Psoas muscle (tissue), 8 donors: Measurements from ENCODE around the gene ARFGAP1. TPM values are rescaled to one million over a fixed set of nuclear protein-coding genes. Genes with fewer than 3 reads are reported as not detected.

Source experiments
- ATAC-seq, 4 donors: fragments of 200-7000 bp; cut with Tn5 transposase; one replicate each; pipeline ENCODE4 v1.9.1; 2020; ENCODE audit warnings: moderate library complexity in 3 of 4, mild to moderate bottlenecking in 2 of 4
- DNase-seq, 2 donors: peaks; one replicate each; pipeline ENCODE4 v3.0.0-alpha.2; 2020
- H3K27ac ChIP-seq: fragments of 200-600 bp; one replicate; pipeline ENCODE4 v1.8.0; 2022
- H3K27me3 ChIP-seq, 3 donors: fragments of 200-600 bp in 1 of 3; one replicate each; pipeline versions ENCODE4 v1.6.1 to v1.8.0; 2013 to 2022; ENCODE audit warnings: low read length in 2 of 3, mild to moderate bottlenecking in 2 of 3, moderate library complexity in 1 of 3; ENCODE audit not compliant: insufficient read depth in 3 of 3
- H3K36me3 ChIP-seq, 2 donors: fragments of 200-600 bp in 1 of 2; one replicate each; pipeline versions ENCODE4 v1.6.1 to v1.8.0; 2013 to 2022; ENCODE audit warnings: low read depth in 1 of 2, mild to moderate bottlenecking in 1 of 2, moderate library complexity in 1 of 2; ENCODE audit not compliant: insufficient read depth in 1 of 2
- H3K4me1 ChIP-seq: fragments of 200-600 bp; one replicate; pipeline ENCODE4 v1.8.0; 2022
- H3K4me3 ChIP-seq: fragments of 200-600 bp; one replicate; pipeline ENCODE4 v1.8.0; 2022; ENCODE audit warnings: mild to moderate bottlenecking
- H3K9me3 ChIP-seq: fragments of 200-600 bp; one replicate; pipeline ENCODE4 v1.8.0; 2022
- WGBS, 3 donors: extraction: QIAGEN DNeasy Blood & Tissue Kit; methylation state at CpG; one replicate each; pipeline versions ENCODE4 v1.1.6 to v1.1.7; 2013; 5-methylcytosine and 5-hydroxymethylcytosine counted together
- intact Hi-C, 2 donors: fragments of 100-400 bp; cut with DNase I; formaldehyde crosslinking; loops; one replicate each; pipeline versions ENCODE4 v1.11.0 to v1.14.2; 2022
- polyA plus RNA-seq, 3 donors: library from polyadenylated mRNA; stranded (reverse); fragments of 200-250 nt; gene quantifications; one replicate each; pipeline ENCODE4 v1.2.3, GENCODE V29; 2013
- total RNA-seq, 4 donors: library from RNA; stranded (reverse); fragmentation: NEBNext Ultra II Directional in 2 of 4; extraction: Animal tissue kit (Norgen Biotek cat#: 25700) in 2 of 4; gene quantifications; one replicate each; pipeline versions ENCODE4 v1.2.1 to v1.2.4, GENCODE V29; 2021 to 2023
- TF ChIP-seq, protein P1 (sequence below): fragments of 200-600 bp; IDR thresholded peaks from one replicate; pipeline ENCODE4 v1.8.0; 2022; ENCODE audit warnings: antibody characterized with exemption
- donor health status: healthy with polysubstance abuse.
- donor health status: DM: no; HTN: no; CAD: no; lungs with moderate emphysema.
- donor health status: Bipolar disorder and iron deficiency.
- donor health status: healthy.
- donor health status: DM: yes; HTN: yes; CAD: no.
- donor health status: DM: no; HTN: no; CAD: no.
- donor health status: DM: no; HTN: no; CAD: no.
- donor health status: DM: yes; HTN: yes; CAD: no.

Gene ARFGAP1
- total and polyA plus RNA-seq, 7 donors = 19.9 to 42.2 (median 26.8) TPM

DNA sequence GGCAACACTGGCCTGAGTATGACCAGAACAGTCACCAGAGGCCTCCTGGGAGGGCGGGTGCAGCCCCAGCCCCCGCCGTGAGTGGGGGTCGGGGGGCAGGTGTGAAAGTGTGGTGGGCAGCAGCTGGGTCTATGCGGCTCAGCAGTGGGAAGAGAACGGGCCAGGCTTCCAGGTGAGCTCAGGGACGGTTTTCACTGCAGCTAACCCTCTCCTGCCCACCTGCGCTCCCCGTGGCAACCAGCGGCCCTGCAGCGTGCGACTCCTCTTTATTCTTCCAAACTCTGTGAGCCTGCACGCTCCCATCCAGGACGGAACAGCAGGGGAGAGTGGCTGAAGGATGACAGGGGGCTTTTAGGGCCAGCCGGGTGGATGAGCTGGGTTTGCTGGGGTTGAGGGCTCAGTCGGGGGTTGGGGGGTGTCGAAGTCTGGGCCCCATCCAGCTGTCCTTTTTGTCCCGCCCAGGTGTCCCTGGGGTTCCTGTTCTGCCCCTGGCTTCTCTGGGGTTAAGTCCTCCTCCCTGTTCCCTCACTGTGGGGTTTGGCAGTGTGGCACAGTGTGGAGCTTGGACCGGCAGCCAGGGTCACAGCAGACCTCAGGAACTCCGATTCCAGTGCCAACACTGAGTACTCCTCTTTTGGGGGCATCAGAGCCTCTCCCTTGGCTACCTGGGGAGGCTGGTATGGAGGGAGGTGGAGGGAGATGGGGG is 37.8 kb upstream of the ARFGAP1 start:
- 18 to 28% (median 27%) methylated on average over 18 to 20 of the region's 20 CpGs for WGBS, 3 donors
- no peak for DNase-seq
- intact Hi-C loops = loop anchor here in 1 of 2 donors (5.0 kb wide), 1 partner anchor 53 kb away; no protein-coding TSS in a partner anchor
- no peaks in the 10 kb centered on the region for H3K4me1 ChIP-seq
- peaks cover 0 to 80% (median 2%) of the 10 kb centered on the region in 3 donors for H3K27me3 ChIP-seq
- TF ChIP-seq, protein P1, sequence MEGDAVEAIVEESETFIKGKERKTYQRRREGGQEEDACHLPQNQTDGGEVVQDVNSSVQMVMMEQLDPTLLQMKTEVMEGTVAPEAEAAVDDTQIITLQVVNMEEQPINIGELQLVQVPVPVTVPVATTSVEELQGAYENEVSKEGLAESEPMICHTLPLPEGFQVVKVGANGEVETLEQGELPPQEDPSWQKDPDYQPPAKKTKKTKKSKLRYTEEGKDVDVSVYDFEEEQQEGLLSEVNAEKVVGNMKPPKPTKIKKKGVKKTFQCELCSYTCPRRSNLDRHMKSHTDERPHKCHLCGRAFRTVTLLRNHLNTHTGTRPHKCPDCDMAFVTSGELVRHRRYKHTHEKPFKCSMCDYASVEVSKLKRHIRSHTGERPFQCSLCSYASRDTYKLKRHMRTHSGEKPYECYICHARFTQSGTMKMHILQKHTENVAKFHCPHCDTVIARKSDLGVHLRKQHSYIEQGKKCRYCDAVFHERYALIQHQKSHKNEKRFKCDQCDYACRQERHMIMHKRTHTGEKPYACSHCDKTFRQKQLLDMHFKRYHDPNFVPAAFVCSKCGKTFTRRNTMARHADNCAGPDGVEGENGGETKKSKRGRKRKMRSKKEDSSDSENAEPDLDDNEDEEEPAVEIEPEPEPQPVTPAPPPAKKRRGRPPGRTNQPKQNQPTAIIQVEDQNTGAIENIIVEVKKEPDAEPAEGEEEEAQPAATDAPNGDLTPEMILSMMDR = no peak
- ATAC-seq = no peak
- H3K4me3 ChIP-seq = no peak overlapping the region
- H3K9me3 ChIP-seq = no peaks in the 10 kb centered on the region
- no peak overlapping the region for H3K27ac ChIP-seq
- no peaks in the 10 kb centered on the region for H3K36me3 ChIP-seq

DNA sequence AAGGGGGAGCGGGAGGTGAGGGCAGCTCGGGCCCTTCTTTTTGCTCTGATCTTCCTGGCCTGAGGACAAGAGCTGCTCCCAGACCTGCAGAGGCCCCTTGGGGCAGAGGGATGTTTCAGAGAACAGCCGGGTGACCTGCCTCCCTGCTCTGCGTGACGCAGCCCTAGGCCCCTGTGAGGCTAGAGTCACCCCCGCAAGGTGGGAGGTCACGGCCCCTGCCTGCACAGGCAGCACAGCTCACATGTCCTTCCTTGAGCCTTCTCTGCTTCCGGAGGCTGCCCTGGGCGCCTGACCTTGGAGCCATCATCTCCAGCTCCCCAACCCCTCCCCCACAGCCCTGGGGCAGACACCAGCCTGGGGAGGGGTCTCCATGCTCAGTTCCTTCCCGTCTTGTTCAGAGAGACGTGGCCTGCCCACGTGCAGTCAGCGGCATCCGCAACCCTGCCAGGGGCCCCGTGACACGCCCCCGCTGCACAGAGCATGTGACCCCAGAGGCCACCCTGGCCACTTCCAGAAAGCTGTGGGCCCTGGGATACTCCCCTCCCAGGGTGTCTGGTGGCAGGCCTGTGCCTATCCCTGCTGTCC is 37.1 kb upstream of the ARFGAP1 start, which contains the start of gene BIRC7:
TSS of gene BIRC7 (plus strand) at position 507 of the 585 bp plus-strand sequence. CDS start 192 bp downstream, outside the sequence.
- Histone ChIP-seq H3K27me3 (peaks cover 0 to 80% (median 2%) of the 10 kb centered on the region in 3 donors), H3K4me3 (no peak within 1 kb of the TSS), H3K27ac (no peak within 1 kb of the TSS), H3K9me3 (no peaks in the 10 kb centered on the region), H3K36me3 (no peaks in the 10 kb centered on the region), H3K4me1 (no peaks in the 10 kb centered on the region)
- intact Hi-C loops = no loop called here
- TF ChIP-seq, protein P1 = no peak
- 49 to 61% (median 50%) methylated on average over 13 to 17 of the region's 17 CpGs for WGBS, 3 donors
- ATAC-seq = no peak
- DNase-seq = no peak

DNA sequence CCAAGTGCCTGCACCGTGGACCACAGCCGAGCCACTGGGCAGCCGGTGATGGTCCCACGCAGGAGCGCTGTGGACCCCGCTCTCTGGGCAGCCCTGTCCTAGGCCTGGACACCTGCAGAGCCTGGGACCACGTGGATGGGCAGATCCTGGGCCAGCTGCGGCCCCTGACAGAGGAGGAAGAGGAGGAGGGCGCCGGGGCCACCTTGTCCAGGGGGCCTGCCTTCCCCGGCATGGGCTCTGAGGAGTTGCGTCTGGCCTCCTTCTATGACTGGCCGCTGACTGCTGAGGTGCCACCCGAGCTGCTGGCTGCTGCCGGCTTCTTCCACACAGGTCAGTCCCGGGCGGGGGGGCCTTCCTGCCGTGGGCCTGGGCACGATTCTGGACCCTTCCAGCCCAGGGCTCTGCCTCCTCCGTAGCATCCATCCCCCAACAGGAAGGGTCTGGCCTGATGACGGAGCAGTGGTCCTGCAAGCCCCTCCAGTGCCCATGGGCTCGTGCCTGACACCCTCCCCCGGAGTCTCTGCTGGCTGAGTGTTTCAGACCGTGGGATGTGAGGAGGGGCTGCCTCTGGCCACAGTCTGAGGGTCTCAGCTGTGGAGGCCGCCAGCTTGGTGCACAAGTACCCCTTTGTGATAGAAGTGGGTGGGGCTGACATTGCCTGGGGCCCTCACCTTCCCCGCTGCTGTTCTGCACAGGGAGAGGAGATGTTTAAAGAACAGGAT is 36.3 kb upstream of the ARFGAP1 start:
- WGBS, 3 donors = 75 to 77% (median 76%) methylated on average over 23 to 26 of the region's 26 CpGs
- H3K27ac ChIP-seq = no peak overlapping the region
- no peaks in the 10 kb centered on the region for H3K36me3 ChIP-seq
- TF ChIP-seq, protein P1 = no peak
- no peaks in the 10 kb centered on the region for H3K4me1 ChIP-seq
- ATAC-seq (no peak), DNase-seq (no peak)
- peaks cover 0 to 78% (median 2%) of the 10 kb centered on the region in 3 donors for H3K27me3 ChIP-seq
- intact Hi-C loops = no loop called here
- no peaks in the 10 kb centered on the region for H3K9me3 ChIP-seq
- H3K4me3 ChIP-seq = no peak overlapping the region

DNA sequence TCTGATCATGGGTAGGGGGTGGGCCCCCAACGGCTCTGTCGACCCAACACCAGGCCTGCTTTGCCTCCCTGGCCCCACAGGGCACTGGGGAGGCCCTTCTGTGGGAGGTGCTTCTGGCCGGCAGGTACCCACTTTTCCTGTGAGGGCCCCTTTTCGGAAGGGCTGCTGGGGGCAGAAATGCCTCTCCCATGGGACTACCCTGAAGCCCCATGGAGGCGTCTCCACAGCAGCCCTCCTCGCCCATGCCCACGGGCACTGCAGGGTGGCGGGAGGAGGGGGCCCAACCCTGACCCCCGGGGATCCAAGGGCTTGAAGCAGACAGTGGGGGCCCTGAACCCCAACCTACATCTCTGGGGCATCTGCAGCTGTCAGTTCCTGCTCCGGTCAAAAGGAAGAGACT is 34.6 kb upstream of the ARFGAP1 start:
- no peaks in the 10 kb centered on the region for H3K36me3 ChIP-seq
- H3K27ac ChIP-seq = no peak overlapping the region
- no peak for ATAC-seq
- peaks cover 0 to 61% (median 0%) of the 10 kb centered on the region in 3 donors for H3K27me3 ChIP-seq
- intact Hi-C loops = no loop called here
- no peak for DNase-seq
- 48 to 56% (median 49%) methylated on average over 8 to 10 of the region's 10 CpGs for WGBS, 3 donors
- no peak overlapping the region for H3K4me3 ChIP-seq
- H3K9me3 ChIP-seq = no peaks in the 10 kb centered on the region
- H3K4me1 ChIP-seq = no peaks in the 10 kb centered on the region
- TF ChIP-seq, protein P1 = no peak
